ENCODE data around the gene NOL9.
"Not testable (repeated sequence)": the region's sequence is repeated elsewhere in the genome, so short reads cannot be mapped to it uniquely, and the experiment has no call there.

The NOL9 gene

DNA sequence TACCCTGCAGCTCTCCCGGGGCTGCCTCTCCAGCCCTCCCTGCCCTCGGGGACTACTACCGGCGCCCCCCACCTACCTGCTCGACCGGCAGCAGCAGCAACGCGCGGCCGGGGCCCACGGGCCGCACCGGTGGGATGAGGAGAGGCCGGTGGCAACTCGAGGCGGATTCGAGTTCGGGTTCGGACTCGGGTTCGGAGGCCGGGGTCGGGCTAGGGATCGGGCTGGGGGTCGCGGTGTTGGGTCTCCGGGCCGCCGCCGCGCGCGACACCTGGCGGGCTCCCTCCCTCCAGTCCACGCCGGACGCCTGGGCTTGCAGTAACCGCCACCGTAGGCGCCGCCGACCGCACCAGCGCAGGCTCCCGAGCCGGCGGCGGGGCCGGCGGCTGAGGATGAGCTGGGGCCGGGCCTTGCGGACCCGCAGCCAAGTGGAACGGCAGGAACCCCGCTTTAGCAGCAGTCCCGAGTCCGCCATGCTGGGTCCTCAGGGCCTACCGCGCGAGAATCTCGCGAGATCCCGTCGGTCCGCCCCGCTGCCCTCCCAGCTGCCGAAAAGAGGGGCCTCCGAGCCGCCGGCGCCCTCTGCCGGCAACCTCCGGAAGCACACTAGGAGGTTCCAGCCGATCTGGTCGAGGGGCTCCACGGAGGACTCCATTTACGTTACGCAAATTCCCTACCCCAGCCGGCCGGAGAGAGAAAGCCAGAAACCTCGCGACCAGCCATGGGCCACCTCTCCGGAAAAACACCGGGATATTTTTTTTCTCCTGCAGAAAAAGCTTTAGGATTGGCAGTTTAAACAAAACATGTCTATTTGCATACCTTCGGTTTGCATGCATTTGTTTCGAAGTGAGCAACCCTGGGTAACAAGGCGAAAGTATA lies at the start of gene NOL9:
NOL9 (minus strand) TSS at position 483 of the 876 bp plus-strand sequence; CDS start at position 472, 11 bp downstream.
- DNase-seq (ENCODE audit: low spot score) = peak; percentile 92

DNA sequence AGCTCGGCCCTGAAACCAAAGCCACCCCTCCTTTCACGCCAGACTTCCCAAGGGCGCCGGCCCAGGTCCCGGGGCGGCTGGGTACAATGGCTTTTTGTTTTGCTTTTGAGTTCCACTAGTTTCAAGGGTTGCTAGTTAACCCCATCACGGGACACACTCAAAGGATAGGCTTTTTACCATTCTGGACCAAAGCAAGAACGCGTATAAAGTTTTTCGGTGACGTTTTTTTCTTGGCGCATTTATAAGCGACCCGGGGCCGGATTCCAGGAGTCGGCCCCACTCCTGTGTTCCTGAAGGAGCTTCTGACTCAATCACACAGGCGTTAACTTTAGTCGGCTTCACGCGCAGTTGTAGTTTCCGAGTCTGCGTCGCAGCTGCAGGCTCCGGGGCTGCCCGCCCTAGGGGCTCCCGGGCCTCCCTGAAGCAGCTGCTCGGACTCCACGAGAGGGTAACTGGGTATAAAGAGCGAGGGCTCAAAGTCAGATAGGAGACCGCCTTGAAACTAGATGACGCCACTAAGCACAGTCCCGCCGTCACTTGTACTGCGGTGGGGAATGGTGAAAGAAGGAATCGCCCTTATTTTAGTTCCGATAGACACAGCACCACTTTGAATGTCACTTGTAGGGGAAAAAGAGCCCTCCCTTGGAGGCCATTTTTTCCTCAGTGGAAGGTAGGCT lies 49.1 kb upstream of the NOL9 start:
- DNase-seq (ENCODE audit: low spot score) = peak; percentile 70

DNA sequence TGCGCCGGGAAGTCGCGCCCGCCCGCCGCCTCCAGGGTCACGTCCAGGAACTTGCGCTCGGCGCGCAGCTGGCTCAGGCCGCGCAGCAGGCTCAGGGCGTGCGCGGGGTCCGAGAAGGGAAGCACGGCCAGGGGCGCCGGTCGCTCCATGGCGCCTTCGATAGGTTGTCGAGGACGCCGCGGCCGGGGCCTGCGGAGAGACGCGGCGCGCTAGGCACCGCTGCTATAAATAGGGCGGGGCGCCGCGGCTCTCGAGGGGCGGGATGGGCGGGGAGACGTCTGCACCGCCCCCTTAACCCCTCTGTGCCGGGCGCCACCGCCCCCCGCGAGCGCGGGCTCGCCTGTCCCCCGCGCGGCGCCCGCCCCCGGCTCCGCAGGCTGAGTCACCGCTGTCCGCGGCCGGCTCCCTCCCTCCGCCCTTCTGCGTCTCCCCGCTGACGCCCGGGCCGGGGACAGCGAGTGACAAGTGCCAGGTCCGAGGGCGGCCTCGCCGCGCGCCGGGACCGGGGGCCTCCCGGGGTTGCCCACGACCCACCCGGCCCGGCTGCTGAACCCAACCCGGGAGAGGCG lies 48.4 kb upstream of the NOL9 start, which contains the start of gene KLHL21:
KLHL21 (minus strand) TSS at position 201 of the 569 bp plus-strand sequence; CDS start at position 149, 52 bp downstream.
- peak; percentile 83 for DNase-seq (ENCODE audit: low spot score)

DNA sequence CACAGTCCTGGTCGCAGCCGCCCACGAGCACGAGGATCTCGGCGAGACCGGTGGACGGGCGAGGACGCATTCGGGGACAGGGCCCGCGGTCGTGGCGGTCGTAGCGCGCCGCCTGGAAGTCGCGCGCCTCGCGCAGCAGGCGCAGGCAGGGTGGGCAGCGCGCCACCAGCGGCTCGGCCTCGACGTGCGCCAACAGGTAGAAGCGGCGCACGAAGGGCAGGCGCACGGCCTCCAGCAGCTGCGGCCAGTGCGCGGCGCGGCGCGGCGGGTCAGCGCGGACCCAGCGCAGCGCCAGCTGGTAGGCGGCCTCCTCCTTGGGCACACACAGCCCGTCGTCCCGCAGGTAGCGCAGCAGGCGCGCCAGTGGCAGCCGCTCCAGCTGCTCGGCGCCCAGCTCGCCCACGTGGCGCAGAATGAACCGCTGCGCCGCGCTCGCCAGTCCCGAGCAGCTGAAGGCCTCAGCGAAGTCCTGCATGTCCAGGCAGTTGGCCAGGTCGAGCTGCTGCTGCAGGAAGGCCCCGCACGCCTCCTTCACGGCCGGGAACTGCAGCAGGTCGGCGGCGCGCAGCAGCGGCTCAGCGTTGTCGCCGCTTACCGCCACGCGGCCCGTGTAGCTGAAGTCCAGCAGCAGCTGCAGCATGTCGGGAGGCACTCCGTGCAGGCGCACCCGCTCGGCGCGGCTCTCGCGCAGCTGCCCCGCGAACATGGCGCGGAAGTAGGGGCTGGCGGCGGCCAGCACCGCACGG lies 47.8 kb upstream of the NOL9 start:
- DNase-seq (ENCODE audit: low spot score) = peak; percentile 24

DNA sequence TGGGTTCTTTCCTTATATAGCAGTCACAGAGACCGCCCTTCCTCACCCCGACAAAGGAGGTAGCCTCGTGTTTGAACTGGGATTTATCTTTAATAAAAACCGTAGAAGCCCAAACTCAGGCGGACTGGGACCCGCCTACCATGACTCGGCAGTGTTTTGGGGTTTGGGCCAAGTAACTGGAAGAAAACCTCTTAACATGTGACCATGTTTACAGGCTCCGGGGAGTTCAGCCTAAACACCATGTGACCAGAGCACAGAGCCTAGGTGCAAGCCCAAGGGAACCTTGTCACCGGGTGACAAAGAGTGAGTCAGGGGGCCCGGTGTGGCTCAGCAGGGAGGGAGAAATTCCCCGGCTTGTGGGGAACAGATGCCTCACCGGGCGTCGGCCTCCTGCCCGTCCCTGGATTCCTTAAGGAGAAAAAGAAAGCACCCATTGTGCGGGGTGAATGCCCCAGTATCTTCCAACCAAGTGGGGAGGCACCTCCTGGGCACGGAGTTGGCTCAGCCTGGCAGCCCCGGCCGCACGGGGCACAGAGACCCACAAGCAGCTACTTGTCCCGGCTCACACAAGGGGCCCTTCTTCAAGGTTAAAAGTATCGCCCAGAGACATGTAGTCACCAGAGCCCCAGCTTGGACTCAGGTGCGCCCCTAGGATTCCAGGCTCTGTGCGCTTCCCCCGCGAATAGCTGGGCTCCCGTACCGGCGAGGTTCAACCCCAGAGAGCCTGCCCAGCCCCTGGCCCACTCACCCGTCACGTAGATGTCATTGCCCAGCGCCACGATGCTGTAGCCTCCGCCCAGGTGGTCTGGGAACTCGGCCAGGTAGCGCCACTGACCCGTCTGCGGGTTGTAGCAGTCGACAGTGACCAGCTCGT lies 47.0 kb upstream of the NOL9 start:
- DNase-seq (ENCODE audit: low spot score) = peak; percentile 86

DNA sequence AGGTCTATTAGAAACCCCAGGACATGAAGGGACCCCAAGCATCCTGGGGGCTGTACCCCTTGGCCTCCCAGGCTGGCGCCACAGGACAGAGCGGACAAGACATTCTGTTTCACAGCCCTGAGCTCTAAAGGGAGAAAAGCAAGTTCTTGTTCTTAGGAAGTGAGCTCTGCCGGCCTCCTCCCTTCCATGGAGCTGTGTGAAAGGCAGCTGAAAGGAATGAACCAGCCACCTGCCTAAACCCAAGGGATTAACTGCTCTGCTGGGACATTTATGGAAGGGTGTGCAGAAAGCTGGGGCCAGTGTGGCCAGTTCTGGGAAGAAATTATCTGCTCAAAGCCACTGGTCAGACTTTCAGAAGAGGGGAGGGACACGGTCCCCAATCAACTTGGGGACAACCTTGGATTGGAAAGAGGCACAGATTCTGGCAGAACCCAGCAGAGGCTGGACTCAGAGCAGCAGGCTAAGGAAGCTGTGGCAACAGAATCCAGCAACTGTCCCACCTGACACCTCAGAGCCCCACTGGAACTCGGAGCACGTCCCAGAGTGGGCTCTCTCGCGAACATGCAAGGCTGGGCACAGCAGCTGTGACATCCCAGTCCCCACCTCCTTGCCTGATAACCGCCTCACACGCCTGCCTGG lies 46.2 kb upstream of the NOL9 start:
- no peak for DNase-seq (ENCODE audit: low spot score)

DNA sequence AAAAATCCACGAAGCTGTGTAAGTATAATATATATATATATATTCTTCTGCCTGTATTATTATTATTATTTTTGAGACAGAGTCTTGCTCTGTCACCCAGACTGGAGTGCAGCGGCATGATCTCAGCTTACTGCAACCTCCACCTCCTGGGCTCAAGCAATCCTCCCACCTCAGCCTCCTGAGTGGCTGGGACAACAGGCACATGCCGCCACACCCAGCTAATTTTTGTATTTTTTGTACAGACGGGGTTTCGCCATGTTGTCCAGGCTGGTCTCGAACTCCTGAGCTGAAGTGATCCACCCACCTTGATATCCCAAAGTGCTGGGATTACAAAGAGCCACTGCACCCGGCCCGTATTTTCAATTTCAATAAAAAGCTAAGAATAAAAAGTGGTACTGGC lies 45.7 kb upstream of the NOL9 start:
- DNase-seq (ENCODE audit: low spot score) = not testable (repeated sequence)

DNA sequence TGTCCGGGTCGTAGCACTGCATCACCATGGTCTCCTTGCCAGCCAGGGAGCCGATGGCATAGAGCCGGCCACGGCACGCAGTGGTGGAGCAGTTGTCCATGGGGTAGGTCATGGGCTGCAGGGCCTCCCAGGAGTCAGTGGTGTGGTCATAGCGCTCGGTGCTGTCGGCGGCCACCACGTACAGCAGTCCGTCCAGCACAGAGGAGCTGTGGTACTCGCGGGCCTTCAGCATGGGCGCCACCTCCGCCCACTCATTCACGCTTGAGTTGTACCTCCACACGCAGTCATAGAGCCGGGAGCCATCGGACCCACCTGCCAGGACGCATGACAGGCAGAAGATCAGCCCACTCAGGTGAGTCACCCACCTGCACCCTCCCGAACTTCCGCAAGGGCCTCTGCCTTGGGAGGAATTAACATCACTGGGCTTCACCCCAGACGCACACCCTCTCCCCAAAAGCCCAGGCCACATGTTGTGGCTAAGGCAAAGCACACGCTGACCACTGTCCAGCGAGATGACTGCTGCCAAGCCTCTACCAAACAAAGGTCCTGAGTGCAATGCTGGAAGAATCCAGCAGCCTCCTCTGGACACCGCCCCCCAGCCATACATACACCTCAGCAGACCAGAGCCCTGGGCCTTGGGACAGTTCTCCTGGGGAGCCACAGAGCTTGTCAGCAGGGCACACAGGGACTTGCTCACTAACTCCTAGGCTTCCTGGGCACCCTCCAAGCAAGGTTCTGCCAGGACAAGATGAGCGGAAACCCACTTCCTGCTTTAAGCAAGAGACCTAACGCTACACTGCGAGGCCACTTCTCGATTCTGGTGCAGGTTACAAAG lies 45.0 kb upstream of the NOL9 start:
- no peak for DNase-seq (ENCODE audit: low spot score)

DNA sequence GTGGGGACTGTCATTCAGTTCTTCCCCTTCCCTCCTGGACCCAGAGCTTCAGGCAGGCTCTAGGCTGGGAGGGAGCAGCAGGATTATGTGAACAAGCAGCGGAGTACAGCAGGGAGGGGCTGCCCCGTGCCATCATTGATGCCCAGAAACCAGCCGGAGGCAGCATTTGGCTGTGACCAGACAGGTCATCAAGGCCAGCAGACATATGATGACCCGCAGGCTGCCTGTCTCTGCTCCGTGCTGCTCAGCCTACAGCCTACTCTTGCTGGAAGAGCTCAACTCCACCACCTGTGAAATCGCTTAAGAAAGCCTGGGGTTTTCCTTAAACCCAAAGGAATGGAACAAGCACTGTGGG lies 43.4 kb upstream of the NOL9 start:
- no peak for DNase-seq (ENCODE audit: low spot score)

DNA sequence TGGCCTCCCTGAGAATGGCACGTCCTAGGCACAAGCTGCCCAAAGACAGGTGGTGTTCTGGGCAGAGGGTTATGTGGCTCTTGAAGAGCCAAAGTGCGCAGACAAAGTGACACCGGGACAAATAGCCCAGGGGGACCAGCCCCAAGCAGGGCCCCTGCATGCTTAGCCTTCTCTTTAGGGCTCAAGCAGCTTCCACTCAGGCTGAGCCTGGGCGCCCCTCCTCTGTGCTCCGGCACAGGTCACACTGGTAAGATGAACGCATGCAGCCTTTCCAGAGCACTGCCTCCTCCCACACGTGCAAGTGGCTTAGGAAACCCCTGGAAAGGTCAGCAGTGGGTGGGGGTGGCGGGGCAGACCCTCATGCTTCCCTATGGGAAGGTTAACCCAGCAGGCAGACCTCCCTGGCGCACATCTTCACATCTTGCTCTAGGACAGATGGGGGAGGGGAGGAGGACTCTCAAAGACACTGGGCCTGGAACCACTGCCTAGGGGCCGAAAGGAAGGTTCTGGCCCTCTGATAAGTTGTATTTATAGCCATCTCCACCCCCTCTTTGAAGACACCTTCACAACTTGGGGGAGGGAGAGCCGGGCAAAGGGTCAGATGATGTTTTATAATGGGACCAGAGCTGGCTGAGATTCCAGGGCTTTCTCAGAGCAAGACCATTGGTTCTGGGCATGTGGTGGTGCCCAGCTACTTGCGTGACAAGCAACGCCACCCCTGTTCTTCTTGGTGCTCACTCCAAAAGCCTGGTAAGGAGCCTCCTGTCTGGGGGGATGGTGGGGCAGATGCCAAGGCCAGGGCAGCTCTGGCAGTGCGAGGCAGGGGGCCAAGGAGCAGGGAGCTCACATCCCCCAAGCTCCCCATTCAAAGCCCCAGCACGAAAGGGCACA lies 42.8 kb upstream of the NOL9 start:
- DNase-seq (ENCODE audit: low spot score) = no peak

DNA sequence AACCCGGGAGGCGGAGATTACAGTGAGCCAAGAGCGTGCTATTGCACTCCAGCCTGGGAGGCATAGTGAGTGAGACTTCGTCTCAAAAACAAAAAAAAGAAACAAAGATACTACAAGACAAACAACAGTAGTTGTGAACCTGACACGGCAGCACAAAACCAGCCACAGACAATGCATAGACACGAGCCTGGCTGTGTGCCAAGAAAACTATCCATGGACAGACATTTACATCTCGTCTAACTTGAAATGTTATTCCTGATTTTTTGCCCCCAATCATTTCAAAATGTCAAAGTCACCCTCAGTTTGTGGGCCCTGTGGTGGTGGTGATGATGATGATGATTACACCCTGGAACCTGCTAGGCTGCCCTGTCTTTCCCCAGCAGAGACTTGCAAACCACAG lies 42.0 kb upstream of the NOL9 start:
- no peak for DNase-seq (ENCODE audit: low spot score)

DNA sequence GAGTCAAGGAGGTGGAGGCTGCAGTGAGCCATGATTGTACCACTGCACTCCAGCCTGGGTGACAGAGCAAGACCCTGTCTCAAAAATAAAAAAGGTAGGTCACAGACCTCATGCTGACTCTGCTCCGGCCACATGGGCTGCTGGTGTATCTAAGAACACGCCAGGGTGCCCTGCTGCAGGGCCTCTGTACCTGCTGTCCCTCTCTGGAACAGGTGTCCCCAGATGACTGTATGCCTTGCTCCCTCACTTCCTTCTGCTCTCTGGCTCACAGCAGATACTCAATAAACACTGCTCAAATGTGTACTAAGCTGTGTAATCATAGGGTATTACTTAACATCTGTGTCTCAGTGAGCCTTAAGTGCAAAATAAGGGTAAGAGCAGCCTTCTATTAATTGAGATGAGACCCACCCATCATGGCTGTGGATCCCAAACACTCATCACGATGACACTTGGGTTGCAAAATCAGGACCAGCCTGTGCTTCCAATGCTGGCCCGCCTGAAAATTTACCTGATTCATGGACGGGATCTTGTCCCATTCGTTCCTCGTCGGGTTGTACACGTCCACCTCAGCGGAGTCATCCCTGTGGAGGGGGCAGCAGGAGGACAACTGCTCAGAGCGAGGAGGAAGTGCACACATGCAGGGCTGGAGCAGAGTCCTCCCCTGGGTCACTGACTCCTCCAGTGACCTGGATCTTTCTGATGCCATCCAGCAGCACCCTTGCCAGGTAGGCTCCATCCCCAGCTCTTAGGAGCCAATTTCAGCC lies 40.8 kb upstream of the NOL9 start:
- no peak for DNase-seq (ENCODE audit: low spot score)

DNA sequence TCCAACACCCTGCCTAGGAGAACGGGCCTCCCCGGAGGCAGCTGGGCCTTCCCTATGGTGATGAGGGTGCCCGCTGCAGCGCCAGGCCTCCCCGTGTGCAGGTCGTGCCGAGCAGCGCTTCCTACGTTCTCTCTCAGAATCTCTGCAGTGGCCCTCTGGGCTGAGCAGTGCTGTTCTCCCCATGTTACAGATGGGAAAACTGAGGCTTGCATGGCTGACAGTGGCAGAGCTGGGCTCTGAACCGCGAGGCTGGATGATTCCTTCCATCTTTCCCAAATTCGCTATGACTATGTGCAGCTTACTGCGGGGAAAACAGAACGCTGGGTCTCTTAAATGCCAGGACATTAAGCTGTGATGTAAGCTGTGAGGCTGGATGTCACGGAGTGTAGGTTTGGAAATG lies 39.5 kb upstream of the NOL9 start:
- no peak for DNase-seq (ENCODE audit: low spot score)

DNA sequence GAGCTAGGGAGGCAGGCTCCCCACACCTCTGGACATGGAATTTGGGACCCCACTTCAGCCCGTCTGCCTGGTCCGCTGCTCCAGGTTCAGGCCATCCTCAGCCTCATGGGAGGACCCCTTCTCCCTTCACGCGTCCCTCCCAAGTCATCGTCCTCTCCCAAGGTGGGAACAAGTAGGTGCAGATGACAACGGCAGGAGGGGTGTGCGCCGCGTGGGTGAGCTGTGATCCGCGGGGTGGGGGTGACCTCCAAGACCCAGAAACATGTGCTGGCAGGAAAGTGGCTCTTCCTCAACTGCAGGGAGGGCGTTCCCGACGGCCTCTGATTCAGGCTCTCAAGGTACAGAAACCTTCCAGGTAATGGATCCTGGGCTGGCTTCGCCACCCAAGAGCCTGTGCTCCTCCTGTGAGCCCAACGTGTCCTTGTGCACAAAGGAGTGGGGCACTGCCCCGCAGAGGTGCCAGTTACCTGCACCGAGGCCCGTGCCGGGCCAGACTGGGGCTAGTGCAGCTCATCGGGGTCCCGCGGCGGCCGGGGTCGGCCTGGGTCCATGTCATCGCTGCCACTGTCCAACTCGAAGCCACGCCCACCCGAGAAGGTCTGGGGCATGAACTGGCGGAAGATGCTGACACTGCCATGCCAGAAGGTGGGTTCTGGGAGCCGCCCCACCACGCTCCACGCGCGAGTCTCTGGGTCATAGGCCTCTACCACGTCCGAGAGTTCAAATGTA lies 38.7 kb upstream of the NOL9 start:
- DNase-seq (ENCODE audit: low spot score) = no peak

DNA sequence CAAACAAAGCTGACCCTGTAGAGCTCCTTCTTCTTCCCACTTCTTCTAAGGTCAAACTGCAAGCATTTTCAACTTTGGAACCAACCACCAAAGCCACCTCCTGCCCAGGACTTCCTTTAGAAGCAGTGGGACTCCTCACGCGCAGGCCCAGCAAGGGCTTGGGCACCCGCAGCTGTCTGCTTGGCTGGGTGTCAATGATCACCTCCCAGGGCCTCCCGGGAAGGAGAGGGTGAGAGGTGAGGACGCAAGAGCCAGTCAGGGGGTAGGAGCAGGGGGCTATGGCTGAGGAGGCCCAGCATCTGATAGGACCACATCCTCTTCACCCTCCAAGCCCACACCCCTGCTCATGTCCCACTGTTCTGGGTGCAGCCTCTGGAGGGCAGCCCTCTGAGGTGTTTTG lies 38.1 kb upstream of the NOL9 start:
- no peak for DNase-seq (ENCODE audit: low spot score)

DNA sequence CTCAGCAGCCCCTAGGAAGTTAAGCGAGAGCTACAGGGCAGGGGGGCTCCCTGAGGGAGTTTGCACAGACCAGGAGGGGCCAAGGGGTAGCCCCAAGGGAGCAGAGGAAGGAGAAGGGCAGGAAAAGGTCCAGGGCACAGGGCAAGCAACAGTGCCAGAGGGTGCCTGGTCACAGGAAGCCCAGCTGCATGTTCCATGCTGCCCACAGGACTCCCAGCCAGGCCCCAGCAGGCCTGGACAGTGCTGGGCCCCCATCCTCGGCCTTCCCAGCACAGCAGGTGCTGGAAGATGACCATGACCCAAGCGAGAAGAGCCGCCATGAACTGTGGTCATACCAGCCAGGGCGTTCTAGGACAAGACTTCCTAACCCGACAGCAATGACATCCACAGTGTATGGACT lies 37.3 kb upstream of the NOL9 start:
- DNase-seq (ENCODE audit: low spot score) = no peak

DNA sequence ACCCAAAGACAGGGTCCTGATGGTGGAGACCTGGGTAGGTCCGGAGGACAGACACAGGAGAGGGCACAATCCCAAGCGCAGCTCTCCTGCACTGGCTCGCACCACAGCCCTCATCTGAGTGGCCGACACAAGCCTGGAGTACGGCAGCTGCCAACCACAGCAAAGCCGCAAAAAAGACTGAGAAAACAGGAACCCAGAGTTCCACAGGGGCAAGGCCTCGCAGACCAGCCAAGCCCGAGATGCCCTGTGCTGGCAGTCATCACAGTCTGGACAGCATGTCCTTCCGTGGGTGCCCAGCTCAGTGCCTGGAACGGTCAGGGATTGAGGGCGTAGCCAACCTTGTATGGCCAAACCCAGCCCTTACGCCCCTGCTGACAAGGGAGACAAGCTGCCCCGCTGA lies 36.9 kb upstream of the NOL9 start:
- no peak for DNase-seq (ENCODE audit: low spot score)
